Limb (tissue), 2 donors: ENCODE data around the gene ITGA11.

Source experiments
- DNase-seq, 2 donors: peaks; one replicate each; pipeline ENCODE4 v3.0.0-alpha.2; 2016; ENCODE audit errors: extremely low spot score in 2 of 2

ITGA11 gene

DNA sequence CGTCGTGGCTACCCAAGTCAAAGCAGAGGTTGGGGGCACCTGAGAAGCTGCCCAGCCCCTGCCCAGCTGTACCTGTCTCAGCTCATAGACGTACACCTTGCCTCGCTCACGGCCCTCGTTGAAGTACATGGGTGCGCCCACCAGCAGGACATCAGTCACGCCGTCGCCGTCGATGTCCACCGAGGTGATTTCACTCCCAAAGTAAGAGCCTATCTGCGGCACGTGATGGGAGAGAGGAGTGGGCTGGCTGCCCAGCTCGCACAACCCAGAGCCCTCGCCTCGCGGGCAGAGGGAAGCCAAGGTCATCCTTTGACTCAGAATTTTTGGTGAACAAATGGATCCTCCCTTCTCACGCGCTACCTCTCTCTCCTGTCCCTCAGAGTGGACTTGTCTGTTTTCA lies 99.7 kb downstream of the ITGA11 start:
- no peak for DNase-seq

DNA sequence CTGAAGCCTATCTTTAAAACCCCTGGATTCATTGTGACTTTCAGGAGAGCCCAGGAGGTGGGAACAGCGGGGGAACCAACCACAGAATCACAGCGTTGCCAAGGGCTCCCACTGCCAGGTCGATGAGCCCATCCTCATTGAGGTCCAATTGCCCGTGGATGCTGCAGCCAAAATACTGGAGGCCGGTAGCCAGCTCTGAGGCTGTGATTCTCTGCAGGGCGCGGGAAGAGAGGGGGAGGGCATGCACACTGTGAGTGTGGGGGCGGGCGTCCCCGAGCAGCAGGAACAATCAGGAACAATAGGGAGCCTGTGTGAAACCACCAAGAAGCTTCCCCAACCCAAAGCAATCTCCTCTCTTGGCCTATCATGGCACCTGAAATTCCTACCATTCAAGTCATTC lies 101.1 kb downstream of the ITGA11 start:
- DNase-seq = no peak

DNA sequence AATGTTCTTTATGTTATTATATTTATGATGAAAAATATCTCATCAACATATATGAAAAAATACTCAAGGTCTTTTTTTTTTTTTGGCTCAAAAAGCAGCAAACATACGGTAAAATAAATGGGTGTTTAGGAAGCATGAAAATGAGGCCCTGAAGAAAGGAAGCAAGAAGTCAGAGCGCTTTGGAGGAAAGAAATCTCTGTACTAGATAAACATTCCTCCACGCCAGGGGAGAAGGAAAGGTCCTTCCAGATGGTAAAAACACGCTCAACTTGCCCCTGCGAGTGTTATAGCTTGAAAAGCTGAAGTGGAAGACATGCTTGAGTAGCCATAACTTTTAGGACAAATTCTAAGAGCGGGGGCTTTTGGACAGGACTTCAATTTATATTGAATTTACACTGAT lies 101.5 kb downstream of the ITGA11 start:
- DNase-seq = no peak

DNA sequence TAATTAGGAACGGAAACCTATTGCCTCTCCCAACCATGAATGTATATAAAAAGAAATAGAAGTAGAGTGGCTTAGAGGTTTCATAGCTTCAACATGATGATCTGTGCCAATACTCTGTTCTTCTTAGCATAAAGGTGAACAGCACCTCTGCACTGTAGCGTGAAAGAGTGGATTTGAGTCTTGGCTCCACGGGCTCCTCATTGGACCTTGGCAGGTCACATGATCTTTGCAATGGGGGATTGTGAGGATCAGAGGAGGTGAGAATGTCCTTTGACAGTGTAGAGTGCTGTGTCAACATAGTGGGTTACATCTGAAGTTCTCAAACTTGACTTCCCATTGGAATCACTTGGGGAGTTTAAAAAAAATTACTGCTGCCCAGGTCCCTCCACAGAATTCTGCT lies 103.0 kb downstream of the ITGA11 start:
- no peak for DNase-seq

DNA sequence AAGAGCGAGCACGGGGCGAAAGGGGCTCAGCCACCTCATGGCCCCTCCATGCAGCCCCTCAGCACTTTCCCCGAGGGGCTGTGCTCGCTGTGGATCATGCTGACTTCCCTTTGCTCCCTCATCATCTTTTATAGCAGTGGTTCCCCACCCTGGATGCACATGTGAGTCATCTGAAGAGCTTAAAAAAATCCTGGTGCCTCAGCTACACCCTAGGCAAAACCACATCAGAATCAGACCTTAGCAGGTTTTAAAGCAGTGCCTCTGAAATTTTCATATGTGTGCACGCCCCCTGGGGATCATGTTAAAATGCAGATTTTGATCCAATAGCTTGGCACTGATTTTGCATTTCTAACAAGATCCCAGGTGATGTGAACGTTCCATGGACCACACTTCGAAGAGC lies 103.5 kb downstream of the ITGA11 start:
- no peak for DNase-seq

DNA sequence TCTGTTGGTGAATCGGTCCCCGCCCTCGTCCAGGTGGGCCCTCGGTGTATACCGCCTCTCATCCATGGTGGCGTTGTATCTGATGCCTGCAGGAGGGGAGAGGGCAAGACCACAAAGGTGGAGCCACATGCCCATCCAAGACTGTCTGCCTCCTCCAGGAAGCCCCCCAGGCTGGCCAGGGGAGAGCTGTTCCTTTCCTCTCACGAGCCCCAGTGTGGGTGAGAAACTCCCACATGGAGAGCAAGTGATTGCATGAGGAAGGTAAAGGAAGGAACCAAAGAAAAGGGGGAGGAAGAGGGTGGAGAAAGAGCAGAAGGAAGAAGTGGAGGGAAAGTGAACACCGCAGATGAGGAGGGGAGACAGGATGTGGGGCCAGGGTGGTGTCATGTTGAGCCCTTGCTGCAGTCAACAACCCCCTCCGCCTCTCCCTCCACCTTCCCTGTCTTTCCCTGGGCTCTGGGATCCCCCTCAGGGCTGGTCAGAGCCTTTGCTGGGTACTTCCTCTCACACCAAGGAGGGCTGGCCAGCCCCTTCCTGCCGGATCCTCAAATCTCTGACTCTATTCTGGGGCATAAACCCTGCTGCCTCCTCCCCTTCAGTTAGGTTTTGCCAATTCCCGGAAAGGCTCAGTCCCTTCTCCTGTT lies 105.1 kb downstream of the ITGA11 start:
- DNase-seq = no peak

DNA sequence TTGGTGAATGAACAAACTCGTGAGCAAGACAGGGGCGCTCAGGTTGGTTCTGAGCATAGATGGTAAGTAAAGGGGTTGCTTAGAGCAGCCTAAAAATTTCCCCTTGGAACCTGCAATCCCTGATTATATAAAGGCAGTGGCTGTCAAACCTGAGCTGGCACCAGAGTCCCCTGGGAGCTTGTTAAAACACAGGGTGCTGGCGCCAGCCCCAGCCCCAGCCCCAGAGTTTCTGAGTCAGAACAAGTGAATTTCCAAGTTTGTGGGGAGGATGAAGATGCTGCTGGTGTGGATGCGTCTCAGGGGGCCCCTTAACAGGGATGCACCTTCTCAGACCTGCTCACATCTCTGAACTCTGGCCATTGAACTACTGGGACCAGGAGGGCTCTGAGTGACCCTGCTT lies 106.2 kb downstream of the ITGA11 start:
- DNase-seq = no peak

DNA sequence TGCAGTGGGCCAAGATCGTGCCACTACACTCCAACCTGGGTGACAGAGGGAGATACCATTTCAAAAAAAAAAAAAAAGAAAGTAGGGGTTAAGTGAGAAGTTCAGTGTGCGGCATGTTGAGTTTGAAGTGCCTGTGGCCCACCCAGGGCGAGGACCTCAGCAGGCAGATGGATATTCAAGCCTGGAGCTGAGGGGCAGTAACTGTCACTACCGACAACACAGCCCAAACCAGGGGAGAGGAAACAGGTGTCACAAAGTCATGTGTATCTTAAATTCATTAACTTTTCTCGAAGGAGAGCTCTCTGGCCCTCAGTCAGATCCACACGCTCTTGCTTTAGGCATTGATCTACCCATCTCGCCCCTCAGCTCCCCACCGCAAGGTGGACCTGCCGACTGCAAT lies 109.2 kb downstream of the ITGA11 start:
- DNase-seq = no peak

DNA sequence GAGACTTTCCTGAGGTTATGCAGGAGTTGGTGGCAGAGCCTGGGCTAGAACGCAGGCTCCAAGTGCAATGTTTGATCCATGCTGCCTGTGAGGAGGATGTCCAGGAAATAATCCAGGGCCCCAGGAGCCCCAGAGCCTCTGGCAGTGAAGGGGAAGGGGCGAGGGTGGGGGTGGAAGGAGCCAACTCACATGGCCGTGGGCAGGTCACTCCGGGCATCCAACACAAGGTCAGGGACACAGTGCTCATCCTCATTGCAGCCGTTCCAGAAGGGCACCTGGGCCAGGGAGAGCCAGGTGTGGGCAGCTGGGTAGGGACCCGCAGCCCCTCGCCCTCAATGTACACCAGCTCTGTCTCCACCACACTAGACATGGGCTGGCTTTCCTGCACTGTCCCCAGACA lies 110.7 kb downstream of the ITGA11 start:
- DNase-seq = no peak

DNA sequence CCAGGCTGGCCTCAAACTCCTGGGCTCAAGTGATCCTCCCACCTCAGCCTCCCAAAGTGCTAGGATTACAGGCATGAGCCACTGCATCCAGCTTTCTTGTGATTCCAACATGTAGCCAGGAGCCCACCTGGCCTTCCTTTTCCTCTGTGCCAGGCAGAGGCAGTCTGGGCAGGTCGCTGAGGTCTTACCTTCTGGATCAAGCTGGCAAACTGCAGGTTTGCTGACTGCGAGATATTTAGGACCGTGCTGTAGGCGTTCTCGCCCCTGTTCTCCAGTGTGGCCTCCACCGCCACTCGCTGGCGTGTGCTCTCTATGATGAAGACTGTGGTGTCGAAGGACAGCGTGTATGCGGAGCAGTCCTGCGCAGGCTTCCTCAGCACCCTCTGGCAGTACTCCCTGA lies 112.0 kb downstream of the ITGA11 start:
- no peak for DNase-seq

DNA sequence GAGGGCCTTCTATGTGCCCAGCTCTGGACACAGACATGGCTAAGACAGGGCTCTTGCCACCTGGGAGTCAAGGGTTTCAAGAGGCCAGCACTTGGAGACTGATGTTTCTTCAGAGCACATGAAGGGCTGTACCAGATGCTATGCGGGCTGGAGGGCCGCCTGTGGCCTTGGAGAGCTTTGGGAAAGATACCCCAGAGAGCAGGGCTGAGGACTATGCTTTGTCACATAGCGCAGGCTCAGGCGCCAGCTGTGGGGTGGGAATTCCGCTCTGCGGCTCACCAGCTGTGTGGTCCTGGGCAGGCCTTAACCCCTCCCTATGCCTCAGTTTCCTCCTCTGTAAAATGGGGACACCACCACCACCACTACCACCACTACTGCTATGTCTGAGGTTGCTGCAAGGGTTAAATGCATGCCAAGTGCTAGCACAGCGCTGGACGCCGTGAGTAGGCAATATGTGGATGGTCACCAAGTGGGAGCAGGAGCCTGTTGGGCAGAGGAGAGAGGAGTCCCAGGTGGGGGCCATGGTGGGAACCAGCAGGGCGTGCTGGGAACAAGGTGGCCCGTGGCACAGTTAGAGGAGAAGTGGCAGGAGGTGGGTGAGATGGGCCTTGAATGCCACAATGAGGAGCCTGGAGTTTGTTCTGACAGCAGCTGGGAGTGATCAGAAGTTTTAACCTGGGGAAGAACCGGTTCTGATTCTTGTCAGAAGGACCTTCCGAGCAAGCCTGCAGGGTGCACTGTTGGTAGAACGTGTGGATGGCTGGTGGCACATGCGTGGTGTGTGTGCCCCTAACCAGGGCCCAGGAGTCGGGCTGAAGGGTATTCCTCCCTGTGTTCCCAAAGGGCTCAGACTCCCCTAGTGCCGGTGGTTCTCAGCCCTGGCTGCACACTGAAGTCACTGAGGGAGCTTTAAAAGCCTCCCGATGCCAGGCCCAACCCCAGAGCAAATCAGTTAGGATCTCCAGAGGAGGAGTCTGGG lies 112.7 kb downstream of the ITGA11 start:
- no peak for DNase-seq

DNA sequence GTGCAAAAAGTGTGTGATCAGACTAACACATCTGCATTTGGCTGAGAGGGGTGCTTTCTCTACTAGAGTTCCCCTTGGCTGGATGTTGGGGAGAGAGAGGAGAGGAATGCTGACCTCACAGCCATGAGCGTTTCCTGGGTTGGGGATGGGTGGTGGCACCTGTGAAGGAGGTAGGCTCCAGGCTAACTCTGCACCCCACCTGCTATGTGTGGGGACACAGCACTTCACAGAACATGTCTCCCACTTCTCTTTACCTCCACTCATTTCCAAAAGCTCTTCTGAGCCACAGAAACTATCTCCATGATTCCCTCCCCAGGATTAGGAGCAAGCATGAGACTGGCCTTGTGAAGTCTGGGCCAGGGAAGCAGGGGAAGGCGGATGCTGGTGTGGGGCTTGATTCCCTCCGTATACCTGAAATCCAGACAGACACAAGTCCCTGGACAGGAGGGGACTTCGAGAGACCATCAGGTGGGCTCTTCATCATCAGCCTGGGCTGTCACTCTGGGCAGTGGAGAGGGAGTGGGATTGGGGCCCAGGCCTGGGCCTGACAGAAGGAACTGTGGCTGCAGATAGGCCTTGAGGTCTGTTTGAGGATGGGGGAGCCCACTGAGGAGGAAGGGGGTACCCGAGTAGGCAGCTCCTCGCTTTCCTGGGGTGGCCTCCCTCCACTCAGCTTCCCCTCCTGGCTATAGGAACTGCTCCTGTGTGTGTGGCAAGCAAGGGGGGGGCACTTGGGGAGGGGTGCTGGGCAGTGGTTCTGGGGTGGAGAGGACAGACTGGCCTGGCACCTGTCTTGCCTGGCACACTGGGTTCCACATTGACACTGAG lies 113.7 kb downstream of the ITGA11 start:
- DNase-seq = peak in 1 of 2 donors; percentile 12

DNA sequence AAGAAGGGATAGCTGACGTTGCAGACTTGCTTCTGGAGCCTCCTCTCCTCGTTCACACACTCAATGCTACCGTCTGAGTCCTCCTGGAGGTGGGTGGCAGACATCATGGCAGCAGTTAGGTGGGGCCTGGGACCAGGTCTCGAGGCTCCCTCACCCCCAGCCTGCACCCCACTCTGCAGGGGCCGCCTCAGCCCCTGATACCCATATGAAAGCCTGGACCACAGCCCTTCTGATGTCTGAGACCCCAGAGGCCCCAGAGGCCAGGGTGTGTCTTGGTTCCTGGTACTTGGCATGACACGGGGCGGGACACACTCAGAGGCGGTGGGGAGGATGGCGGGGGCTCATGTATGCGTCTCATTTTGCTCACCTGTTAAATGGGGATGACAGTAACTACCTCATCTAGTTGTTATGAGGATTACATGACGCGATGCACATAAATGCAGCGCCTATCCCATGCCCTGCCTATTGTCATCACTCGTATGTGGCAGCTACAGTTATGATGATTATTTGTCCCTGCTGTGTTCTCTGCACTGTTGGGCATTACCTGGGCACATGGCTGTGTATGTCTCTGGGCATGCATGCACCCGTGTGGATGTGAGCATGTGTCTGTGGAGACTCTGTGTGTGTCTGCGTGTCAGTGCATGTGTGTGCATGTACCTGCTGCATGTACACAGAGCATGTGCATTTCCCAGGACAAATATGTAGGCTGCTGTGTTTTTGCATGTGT lies 114.5 kb downstream of the ITGA11 start:
- peak in 1 of 2 donors; percentile 16 for DNase-seq

DNA sequence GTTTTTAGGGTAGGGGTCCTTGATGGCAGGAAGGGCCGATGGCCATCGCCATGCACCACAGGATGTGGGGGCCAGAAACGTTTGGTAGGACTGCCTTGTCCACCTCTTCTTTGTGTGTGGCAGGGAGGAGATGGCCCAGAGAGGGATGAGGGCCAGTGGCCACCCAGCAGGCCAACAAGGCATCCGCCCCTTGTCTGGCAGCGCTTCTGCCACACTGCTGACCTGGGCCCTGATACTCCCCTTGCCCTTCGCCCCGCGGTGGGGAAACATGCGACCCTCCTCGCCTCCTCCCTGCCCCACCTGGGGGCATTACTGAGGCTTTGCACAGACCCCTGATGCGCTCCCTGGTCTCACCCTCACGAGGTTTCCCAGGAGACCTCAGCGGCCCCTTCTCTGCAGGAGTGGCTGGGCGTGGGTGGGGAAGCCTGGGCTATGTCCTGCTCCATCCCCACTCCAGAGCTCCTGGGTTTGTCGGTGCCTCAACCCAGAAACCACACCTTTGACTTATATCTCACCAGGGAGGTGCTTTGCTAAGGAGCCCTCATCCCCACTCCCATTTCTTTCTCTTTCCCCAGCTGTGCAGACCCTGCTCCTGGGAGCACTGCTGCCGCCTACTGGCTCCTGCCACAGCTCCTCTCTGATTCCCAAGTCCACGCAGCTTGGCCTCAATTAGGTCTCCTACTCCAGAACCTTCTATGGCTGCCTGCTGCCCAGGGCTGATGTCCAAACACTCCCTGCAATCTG lies 115.7 kb downstream of the ITGA11 start:
- peak in 1 of 2 donors; percentile 49 for DNase-seq

DNA sequence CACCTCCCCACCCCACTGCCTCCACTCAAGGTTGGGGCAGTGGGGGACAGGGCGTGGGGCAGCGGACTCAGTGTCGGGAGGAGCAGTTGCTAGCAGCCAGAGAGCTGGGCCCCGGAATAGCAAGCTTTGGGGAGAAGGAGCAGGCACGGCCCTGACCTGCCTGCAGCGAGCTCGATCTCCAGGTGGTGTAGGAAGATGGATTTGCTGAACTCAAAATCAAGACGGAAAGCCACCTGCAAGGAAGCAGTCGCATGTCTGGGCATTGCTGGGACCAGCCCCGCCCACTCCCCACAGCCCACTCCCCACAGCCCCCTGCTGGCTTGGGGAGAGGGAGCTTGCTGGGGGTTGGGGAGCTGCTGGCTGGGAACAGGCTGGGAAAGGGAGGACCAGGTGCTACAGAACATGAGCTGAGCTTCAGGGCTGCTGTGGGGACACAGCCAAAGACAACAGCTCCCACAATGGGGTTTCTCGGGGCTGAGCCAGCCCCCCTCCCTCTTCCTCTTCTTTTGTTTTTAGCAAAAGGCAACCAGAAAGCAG lies 116.4 kb downstream of the ITGA11 start:
- peak; percentile 17 to 72 for DNase-seq

DNA sequence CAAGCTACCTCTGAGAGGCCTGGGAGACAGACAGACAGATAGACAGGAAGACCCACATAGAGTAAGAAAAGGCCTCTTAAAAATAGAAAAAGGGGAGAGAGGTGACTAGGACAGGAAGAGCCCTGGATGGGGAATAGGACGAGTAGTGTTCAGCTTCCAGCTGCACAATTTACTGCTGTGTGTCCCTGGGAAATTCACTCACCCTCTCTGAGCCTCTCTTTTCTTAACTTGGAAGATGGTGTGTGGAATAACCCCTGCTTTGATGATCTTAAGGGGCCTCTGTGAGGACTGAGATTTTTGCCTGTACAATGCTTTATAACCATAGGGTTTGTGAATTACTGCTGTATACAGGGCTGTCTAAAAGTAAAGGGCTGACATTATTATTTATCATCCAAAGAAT lies 116.9 kb downstream of the ITGA11 start:
- no peak for DNase-seq

DNA sequence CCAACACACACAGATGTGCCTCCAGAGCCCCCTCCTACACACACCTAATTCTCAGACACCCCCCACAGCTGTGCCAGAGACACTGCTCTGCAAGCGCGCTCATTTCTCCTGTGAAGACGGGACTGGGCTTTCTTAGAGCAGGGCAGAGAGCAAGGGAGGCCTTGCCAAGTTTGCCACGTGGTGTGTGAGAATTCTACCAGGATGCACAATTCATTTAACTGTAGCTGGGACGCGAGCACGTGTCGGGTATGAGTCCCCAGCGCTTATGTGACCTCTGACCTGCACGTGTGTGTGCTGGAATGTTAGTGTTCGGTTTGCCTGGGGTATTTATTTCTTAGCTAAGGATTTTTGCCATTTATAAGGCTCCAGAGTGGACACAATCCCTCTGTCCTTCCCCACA lies 117.4 kb downstream of the ITGA11 start:
- peak in 1 of 2 donors; percentile 39 for DNase-seq

DNA sequence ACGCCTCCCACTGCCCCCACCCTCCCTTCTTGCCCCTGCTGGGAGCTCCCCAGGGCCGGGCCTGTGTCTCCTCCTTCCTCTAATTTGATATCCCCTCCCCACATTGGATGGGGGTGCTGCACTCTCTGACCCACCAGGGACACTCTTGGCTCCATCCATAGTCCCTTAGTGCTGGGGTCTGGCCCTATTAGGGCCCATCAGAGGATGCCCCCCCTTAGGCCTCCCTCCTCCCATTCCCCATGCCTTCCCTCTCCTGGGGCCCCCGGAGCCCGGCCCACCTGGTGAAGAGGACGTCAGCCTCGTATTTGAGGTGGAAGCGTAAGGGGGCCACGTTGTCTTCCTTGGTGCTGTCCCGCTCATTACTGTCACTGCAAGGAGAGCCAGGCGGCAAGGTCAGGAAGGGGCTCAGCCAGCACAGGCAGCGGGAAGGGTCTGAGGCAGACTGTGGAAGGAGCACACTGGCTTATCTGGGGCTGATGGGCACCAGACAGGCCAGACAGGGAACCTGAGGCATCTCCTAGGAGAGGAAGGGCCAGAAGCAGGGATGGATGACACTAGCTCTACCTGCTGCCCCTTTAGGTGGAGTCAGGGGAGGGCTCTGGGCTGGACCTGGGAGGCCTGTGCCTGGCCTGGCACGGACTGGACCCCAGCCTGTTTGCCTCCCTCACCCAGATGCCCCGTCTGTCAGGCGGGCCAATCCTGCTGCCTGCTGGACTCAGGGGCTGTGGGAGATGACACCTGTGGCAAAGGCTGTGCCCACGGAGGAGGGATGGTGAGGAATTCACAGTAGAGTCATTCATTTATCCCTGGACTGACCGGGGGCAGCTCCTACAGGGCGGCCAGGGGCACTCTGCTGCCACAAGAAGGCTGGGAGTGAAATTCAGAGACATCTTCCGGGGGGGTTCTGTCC lies 118.2 kb downstream of the ITGA11 start:
- DNase-seq = peak in 1 of 2 donors; percentile 26

DNA sequence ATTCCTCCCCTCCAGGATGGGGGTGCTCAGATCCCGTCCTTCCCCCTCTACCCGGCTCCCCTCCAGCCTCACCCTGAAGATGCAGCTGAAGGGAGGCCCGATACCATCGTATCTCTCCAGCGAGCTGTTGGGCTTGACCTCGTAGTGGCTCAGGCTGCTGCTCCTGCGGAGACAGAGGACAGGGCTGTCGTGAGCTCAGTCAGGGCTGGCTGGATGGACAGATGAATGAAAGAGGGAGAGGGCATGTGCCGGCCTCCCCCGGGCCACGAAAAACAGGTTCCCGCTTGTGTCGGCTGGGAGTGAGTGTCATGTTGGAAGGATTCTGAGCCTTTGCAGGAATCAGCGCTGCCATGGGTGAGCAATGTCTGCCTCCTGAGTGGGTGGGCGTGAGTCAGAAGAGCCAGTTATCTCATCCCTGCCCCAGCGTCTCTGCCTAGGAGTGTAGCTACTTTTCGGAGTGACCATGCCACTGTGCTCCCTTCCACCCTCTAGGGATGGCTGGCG lies 119.2 kb downstream of the ITGA11 start:
- peak in 1 of 2 donors; percentile 17 for DNase-seq
